ENCODE data around the gene P4HA1.
"Not testable (repeated sequence)": the region's sequence is repeated elsewhere in the genome, so short reads cannot be mapped to it uniquely, and the experiment has no call there.

Gene P4HA1

GRCh38 chr10:73096449-73097304 is at the start of gene P4HA1:
P4HA1 (minus strand) TSS chr10:73096866; CDS start chr10:73074883, 21,983 bp downstream.
- DNase-seq (ENCODE audit: low read depth in 3 of 3) = peak; percentile 96 to 97 (median 97)

GRCh38 chr10:73141603-73142002 is 44.9 kb upstream of the P4HA1 start:
- DNase-seq (ENCODE audit: low read depth in 3 of 3) = no peak

DNA sequence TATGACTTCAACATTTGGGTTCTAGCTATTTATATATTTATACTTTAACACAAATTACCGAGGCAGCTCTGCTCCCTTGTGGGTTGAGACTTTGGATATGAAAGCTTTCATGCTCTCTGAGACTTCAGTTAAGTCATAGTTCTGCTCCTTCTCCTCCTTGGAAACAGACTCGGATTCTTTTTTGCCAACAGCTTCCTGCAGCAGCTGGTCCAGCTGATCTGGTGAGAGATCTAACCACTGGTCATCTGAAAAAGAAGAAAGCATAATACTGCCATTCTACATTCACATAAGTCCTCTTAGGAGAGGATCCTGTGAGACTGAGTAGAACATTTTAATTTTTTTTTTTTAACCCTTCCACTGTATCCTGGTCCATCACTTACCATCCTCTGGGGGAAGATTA is 42.6 kb upstream of the P4HA1 start:
- no peak for DNase-seq (ENCODE audit: low read depth in 3 of 3)

GRCh38 chr10:73136627-73137026 is 40.0 kb upstream of the P4HA1 start:
- DNase-seq (ENCODE audit: low read depth in 3 of 3) = no peak

GRCh38 chr10:73134727-73135126 is 38.1 kb upstream of the P4HA1 start:
- DNase-seq (ENCODE audit: low read depth in 3 of 3) = no peak

GRCh38 chr10:73131913-73132686 is 35.4 kb upstream of the P4HA1 start:
- DNase-seq (ENCODE audit: low read depth in 3 of 3) = no peak

GRCh38 chr10:73131301-73131700 is 34.6 kb upstream of the P4HA1 start:
- no peak for DNase-seq (ENCODE audit: low read depth in 3 of 3)

DNA sequence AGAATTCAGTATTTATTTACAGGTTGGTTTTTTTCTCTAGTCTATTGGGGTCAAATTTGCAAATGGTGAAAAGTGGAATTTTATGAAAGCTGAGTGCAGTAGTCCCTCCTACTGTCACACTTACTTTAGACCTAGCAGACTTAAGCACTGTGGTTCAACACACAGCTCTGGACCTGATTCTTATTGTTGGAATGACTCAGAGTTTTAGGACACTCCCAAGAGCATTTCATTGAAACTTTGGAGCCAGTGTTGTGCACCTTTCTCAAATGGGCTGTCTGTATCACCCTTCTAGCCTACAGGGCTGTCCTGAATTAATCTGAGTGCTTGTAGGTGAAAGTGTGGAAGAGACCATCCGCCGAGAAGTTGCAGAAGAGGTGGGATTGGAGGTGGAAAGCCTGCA is 29.7 kb upstream of the P4HA1 start:
- no peak for DNase-seq (ENCODE audit: low read depth in 3 of 3)

DNA sequence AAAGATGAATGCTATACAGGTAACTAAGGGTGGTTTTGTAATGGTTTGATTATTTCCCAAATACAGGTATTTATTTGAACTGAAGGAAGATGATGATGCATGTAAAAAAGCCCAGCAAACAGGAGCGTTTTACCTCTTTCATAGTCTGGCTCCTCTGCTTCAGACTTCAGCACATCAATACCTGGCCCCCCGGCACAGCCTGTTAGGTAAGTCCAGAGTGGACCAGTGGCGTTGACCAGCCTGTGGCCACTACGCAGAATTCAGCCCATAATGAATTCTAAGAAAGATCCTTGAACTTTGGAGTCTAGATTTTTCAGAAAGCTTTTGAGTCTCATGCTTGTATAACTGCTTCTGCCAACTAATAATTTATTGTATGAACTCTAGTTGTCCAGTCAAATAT is 23.3 kb upstream of the P4HA1 start:
- no peak for DNase-seq (ENCODE audit: low read depth in 3 of 3)

DNA sequence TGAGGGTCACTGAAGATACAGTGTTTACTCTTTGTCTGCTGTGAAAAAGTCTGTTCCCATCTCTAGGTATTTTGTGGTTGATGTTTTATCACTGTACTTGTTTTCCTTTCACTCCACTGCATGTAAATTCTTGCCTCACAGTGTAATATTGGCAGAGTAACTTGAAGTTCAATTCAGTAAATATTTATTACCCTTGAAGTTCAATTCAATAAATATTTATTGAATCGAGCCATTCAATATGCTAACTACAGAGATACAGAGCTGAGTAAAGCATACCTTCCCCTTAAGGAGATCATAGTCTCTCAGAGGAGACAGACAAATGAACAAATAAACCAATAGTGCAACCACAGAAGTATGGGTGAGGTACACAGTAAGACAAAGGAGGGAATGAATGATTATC is 22.8 kb upstream of the P4HA1 start:
- DNase-seq (ENCODE audit: low read depth in 3 of 3) = no peak

DNA sequence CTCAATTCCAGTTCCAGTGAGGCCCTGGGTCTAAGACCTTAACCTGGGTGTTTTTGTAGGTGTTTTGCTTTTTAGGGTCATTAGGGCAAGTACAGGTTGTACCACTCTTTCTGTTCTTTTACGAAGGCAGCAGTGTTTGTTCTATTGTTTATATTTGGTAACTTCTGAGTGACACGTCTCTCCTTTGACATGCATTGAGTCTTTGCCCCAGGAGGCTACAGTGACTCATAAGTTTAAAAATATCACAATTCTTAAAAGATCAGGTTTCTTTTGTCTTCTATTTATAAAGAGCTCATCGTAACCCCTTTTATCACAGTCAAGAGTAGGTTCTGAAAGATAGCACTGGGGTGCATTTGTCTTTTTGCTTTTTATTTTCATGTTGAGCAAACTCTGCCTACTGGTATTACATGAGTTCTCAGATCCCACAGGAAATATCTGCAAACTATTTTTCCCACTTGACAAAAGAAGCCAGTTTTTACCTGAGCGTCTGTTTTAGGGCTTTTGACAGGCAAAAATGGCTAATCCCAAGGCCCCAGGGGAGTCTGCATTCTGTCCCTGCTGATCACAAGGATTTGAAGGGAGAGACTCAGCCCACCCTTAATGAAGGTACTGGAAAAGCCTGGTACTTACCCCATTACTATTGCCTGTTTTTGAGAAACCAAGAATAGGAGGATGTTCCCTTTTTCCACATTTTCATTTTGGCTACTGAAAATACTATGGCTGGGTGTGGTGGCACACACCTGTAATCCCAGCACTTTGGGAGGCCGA is 21.5 kb upstream of the P4HA1 start:
- DNase-seq (ENCODE audit: low read depth in 3 of 3) = no peak

GRCh38 chr10:73116017-73116416 is 19.4 kb upstream of the P4HA1 start:
- no peak for DNase-seq (ENCODE audit: low read depth in 3 of 3)

GRCh38 chr10:73113551-73113950 is 16.9 kb upstream of the P4HA1 start:
- no peak for DNase-seq (ENCODE audit: low read depth in 3 of 3)

DNA sequence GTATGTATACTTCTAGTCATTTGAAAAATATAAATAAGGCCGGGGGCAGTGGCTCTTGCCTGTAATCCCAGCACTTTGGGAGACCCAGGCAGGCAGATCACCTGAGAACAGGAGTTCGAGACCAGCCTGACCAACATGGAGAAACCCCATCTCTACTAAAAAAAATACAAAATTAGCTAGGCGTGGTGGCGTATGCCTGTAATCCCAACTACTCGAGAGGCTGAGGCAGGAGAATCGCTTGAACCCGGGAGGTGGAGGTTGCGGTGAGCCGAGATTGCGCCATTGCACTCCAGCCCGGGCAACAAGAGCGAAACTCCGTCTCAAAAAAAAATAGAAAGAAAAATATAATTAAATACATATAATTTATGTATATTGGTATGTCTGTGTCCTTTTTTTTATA is 15.4 kb upstream of the P4HA1 start:
- not testable (repeated sequence) for DNase-seq (ENCODE audit: low read depth in 3 of 3)

DNA sequence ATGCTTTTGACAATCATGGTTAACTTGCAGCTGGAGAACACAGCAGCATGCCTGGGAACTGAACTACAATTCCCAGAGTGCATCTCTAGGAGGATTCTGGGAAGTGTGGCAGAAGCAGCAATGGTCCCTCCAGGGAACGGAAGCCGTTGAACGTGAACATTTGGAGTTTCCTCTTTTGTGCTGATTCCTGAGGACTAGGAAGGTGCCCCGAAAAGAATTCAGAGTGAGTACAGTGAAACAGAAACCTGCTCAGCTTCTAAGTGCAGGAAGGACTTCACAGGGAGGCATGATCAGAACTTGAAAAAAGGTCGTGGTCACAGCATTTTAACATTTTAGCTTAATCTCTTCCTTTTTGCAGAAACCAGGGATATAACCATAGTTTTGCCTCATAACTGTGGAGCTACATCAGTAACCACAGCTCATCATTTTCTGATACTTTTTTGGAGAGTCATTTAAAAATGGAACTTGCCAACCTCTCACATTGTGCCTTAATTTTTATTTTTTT is 13.7 kb upstream of the P4HA1 start, which contains the start of gene NUDT13:
NUDT13 (plus strand) TSS at position 111 of the 505 bp plus-strand sequence. CDS start 3,911 bp downstream, outside the sequence.
- DNase-seq (ENCODE audit: low read depth in 3 of 3) = peak in 1 of 3 experiments; percentile 10

DNA sequence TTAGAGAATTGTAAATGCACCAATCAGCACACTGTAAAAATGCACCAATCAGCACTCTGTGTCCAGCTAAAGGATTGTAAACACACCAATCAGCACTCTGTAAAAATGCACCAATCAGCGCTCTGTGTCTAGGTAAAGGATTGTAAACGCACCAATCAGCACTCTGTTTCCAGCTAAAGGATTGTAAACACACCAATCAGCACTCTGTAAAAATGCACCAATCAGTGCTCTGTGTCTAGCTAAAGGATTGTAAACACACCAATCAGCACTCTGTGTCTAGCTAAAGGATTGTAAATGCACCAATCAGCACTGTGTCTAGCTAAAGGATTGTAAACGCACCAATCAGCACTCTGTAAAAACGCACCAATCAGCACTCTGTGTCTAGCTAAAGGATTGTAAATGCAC is 12.6 kb upstream of the P4HA1 start:
- not testable (repeated sequence) for DNase-seq (ENCODE audit: low read depth in 3 of 3)

GRCh38 chr10:73106301-73106700 is 9.6 kb upstream of the P4HA1 start:
- no peak for DNase-seq (ENCODE audit: low read depth in 3 of 3)

DNA sequence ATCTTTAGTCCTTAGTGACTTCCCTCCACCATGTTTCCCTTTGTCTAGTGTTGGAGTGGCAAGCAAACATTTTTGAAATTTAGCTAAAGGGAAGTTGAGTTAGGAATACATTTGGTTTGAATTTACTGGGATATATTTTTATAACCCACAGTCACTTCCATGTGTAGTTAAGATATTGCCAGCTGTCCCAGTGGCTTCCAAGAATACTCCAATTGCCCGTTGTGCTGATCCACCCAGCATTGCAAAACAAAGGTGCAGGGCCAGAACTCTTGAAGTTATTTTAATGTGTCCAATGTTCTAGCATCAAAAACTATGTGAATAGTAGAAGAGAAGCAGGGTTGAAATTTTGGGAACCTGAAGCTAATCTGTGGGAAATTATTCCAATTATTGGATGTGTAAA is 2.5 kb upstream of the P4HA1 start:
- DNase-seq (ENCODE audit: low read depth in 3 of 3) = no peak

DNA sequence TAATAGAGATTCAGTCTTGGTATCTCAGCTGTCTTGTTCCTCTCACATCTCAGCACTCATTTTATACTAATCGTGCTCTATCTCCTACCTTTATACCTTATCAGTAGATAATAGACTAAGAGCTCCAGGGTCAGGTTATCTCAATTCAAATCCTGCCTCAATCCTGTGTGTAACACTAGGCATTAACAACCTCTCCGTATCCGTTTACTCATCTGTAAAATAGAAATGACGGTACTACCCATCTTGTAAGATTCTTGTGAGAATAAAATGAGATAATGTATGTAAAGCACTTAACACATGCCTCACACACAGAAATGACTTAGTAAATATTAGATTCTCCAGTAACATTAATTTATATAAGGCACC is 622 bp upstream of the P4HA1 start:
- no peak for DNase-seq (ENCODE audit: low read depth in 3 of 3)

DNA sequence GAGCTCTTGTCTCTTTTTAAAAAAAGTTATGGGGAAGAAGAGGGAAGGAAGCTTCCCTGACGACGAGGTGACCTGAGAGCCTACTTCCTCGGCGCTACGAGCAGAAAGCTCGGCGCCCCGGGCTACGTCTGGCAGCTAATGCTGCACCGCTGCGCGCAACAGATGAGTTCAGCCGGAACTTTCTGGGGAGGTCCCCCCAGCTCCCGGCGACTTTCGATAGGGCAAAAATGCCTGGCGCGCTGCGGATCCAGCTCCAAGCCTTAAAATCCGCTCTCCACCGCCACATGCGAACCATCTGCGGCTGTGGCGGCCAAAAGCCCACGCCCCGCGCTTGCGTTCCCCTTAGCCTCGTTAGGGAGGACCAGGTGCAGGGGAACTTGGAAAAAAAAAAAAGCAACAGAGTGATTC is 621 bp downstream of the P4HA1 start:
- DNase-seq (ENCODE audit: low read depth in 3 of 3) = peak; percentile 44 to 46 (median 45)

- DNase-seq (ENCODE audit: low read depth in 3 of 3) = peak in 1 of 3 experiments; percentile 11
These were observed 1.1 kb downstream of the P4HA1 start for GRCh38 chr10:73095481-73096021.

Data from stimulated activated CD4-positive, alpha-beta T cell treated with anti-CD3 and anti-CD28 coated beads, TNF-alpha, amount 100 ng/mL, for 4 hours (primary cell).